Tibial nerve (tissue), 4 donors: ENCODE measurements around the gene TMIGD2.
A peak's percentile ranks its signal among the peaks of the same experiment; 100 is the strongest.

Experiments
- CTCF ChIP-seq, 5 experiments: fragments of 200-600 bp in 3 of 5; fragments of 450-650 bp in 2 of 5; sonication (generic) in 3 of 5; IDR thresholded peaks; one replicate each; pipeline ENCODE4 v1.5.1; 2016 to 2019; ENCODE audit warnings: antibody characterized with exemption in 5 of 5, mild to moderate bottlenecking in 3 of 5, moderate library complexity in 2 of 5
- EP300 ChIP-seq, 2 donors: sonication (generic); formaldehyde crosslinking; IDR thresholded peaks; one replicate each; pipeline ENCODE4 v1.6.1; 2017; ENCODE audit warnings: antibody characterized with exemption in 2 of 2, mild to moderate bottlenecking in 1 of 2
- POLR2A ChIP-seq, 2 donors: fragments of 450-650 bp; IDR thresholded peaks; one replicate each; pipeline ENCODE4 v1.6.1; 2017; ENCODE audit warnings: antibody characterized with exemption in 2 of 2, mild to moderate bottlenecking in 2 of 2, moderate library complexity in 2 of 2

- no peak for TF ChIP-seq POLR2A (IDR thresholded peaks at IDR 0.05)
- TF ChIP-seq CTCF (IDR thresholded peaks at IDR 0.05), result peak in 2 of 5 experiments; percentile 29
- no peak for TF ChIP-seq EP300 (IDR thresholded peaks at IDR 0.05)
These were observed 26.2 kb upstream of the TMIGD2 start for GRCh38 chr19:4328243-4328990.
